ENCODE measurements around the gene FAM184B. TPM values are rescaled to one million over a fixed set of nuclear protein-coding genes. Genes with fewer than 3 reads are reported as not detected.

FAM184B gene
- total RNA-seq, 2 donors from 2014 or later, result 0.19 to 0.94 TPM

DNA sequence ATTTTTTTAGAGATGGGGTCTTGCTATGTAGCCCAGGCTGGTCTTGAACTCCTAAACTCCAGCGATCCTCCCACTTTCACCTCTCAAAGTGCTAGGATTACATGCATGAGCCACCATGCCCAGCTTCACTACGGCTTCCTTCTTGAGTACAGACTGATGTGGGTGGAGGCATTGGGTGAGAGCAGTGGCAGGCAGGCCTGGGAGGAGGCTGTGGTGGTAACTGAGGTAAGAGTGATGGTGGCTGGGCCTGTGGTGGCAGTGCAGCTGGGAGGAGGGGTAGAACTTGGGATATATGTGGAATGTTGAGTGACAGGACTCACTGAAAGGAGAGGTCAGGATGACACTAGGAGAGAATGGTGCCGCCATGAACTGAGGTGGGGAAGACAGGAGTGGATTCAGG lies 86.1 kb downstream of the FAM184B start:
- no peaks in the 10 kb centered on the region for H3K36me3 ChIP-seq
- H3K27me3 ChIP-seq, result no peaks in the 10 kb centered on the region
- H3K27ac ChIP-seq, result no peak overlapping the region
- DNase-seq, result no peak
- TF ChIP-seq, protein P1, sequence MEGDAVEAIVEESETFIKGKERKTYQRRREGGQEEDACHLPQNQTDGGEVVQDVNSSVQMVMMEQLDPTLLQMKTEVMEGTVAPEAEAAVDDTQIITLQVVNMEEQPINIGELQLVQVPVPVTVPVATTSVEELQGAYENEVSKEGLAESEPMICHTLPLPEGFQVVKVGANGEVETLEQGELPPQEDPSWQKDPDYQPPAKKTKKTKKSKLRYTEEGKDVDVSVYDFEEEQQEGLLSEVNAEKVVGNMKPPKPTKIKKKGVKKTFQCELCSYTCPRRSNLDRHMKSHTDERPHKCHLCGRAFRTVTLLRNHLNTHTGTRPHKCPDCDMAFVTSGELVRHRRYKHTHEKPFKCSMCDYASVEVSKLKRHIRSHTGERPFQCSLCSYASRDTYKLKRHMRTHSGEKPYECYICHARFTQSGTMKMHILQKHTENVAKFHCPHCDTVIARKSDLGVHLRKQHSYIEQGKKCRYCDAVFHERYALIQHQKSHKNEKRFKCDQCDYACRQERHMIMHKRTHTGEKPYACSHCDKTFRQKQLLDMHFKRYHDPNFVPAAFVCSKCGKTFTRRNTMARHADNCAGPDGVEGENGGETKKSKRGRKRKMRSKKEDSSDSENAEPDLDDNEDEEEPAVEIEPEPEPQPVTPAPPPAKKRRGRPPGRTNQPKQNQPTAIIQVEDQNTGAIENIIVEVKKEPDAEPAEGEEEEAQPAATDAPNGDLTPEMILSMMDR (IDR thresholded peaks at IDR 0.05), result no peak
- intact Hi-C loops (cut with DNase I), result no loop called here
- no peak overlapping the region for H3K4me3 ChIP-seq
- H3K9ac ChIP-seq (ENCODE audit: low read depth in 2 of 2, low read length in 2 of 2), result no peak overlapping the region
- no peaks in the 10 kb centered on the region for H3K4me1 ChIP-seq
- no peaks in the 10 kb centered on the region for H3K9me3 ChIP-seq

DNA sequence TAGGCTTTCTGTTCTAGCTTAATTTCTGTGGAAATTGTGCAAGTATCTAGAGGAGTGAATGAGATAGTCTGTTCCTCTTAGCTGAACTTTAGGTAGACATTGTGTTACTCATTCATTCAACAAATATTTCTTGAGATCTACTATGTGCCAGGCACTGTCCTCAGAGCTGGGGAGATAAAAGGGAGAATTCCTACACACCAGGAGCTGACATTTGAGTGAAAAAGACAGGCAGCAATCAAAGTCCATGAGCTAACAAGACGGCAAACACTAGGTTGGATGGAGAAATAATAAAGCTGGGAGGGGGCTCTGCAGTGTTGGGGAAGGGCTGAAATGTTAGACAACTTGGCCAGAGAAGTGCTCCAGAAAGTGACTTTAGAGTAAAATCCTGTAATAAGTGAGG lies 86.9 kb downstream of the FAM184B start:
- Histone ChIP-seq H3K9me3 (no peaks in the 10 kb centered on the region), H3K27me3 (no peaks in the 10 kb centered on the region), H3K4me3 (no peak overlapping the region), H3K36me3 (no peaks in the 10 kb centered on the region), H3K9ac (ENCODE audit: low read depth in 2 of 2, low read length in 2 of 2) (no peak overlapping the region), H3K27ac (no peak overlapping the region), H3K4me1 (no peaks in the 10 kb centered on the region)
- no peak for DNase-seq
- TF ChIP-seq, protein P1 (IDR thresholded peaks at IDR 0.05), result no peak
- intact Hi-C loops (cut with DNase I), result no loop called here

DNA sequence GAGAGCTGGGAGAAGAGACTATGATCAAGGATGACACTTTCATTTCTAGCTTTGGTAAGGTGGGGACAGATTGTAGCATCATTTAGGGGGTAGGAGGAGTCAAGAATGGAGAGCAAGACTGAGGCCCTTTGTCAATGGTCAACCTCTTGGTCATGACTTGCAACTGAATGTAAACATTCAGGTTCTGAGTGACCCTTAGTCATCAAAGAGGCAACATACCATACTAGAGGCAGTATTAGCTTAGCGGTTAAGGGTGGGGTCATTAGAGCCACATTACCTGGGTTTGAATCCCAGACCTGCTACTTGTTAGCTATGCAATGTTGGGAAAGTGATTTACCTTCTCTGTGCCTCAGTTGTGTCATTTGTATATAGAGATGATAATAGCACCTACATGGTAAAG lies 90.5 kb downstream of the FAM184B start:
- no peaks in the 10 kb centered on the region for H3K36me3 ChIP-seq
- TF ChIP-seq, protein P1 (IDR thresholded peaks at IDR 0.05), result no peak

DNA sequence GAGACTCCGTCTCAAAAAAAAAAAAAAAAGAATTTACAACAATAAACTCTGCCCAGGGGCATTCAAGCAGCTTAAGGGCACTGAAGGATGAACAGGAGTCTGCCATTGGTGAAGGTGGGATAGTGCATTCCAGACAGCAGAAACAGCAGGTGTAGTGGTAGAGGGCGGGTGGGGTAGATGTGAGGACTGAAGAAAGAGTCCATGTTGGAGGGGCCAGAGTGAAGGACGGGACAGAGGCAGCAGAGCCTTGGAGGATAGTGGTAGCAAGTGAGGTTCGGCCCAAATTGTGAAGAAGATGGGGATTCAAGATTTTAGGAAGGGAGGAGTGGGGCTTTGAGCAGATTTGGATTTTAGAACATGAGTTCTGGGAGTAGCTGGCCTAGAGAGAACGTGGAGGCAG lies 91.3 kb downstream of the FAM184B start:
- Histone ChIP-seq H3K4me1 (no peaks in the 10 kb centered on the region), H3K4me3 (no peak overlapping the region), H3K36me3 (no peaks in the 10 kb centered on the region), H3K27me3 (no peaks in the 10 kb centered on the region), H3K9ac (ENCODE audit: low read depth in 2 of 2, low read length in 2 of 2) (no peak overlapping the region), H3K27ac (no peak overlapping the region), H3K9me3 (no peaks in the 10 kb centered on the region)
- TF ChIP-seq, protein P1 (IDR thresholded peaks at IDR 0.05), result no peak
- no peak for DNase-seq
- intact Hi-C loops (cut with DNase I), result no loop called here

More for the DNA sequence above, 90.5 kb downstream of the FAM184B start:
- no peak overlapping the region for H3K9ac ChIP-seq (ENCODE audit: low read depth in 2 of 2, low read length in 2 of 2)
- no peaks in the 10 kb centered on the region for H3K4me1 ChIP-seq
- H3K27ac ChIP-seq, result no peak overlapping the region
- intact Hi-C loops (cut with DNase I), result no loop called here
- H3K27me3 ChIP-seq, result no peaks in the 10 kb centered on the region
- no peak overlapping the region for H3K4me3 ChIP-seq
- no peaks in the 10 kb centered on the region for H3K9me3 ChIP-seq
- DNase-seq, result no peak

DNA sequence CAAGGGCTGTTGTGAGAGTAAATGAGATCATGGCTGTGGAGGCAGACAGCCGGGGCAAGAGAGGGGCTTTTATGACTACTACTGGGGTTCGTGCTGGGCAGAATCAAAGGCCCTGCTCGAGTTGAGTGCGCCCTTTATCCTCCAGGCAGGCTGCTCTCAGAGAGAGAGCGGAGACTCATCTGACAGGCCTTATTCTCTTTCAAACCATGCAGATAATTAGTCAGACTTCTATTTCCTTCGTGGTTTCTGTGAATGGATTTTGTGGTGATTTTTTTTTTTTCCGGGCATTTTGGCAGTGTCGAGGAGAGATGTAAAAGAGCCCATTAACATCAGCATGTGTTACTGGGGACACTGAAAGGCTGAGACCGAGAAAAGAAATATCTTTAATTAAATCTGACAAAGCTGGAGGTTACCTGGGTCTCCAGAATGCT lies 93.4 kb downstream of the FAM184B start:
- DNase-seq, result no peak
- intact Hi-C loops (cut with DNase I), result no loop called here
- Histone ChIP-seq H3K4me1 (no peaks in the 10 kb centered on the region), H3K27me3 (no peaks in the 10 kb centered on the region), H3K27ac (no peak overlapping the region), H3K36me3 (no peaks in the 10 kb centered on the region), H3K4me3 (no peak overlapping the region), H3K9me3 (no peaks in the 10 kb centered on the region), H3K9ac (ENCODE audit: low read depth in 2 of 2, low read length in 2 of 2) (no peak overlapping the region)
- TF ChIP-seq, protein P1 (IDR thresholded peaks at IDR 0.05), result no peak
